AG09319 (cell line): Measurements from ENCODE around the gene GUCA1C.

ENCODE experiments used
- DNase-seq: peaks from one replicate; pipeline ENCODE4 v3.0.0-alpha.2; 2010; ENCODE audit warnings: low read depth; ENCODE audit errors: extremely low read depth
- TF ChIP-seq, protein P1 (sequence below): IDR thresholded peaks from 2 replicates; pipeline ENCODE4 v1.5.1; 2011; ENCODE audit warnings: low read depth, mild to moderate bottlenecking, inconsistent platforms, low read length, moderate library complexity

GUCA1C gene

GRCh38 chr3:108940568-108941263 is 13.0 kb downstream of the GUCA1C start:
- TF ChIP-seq, protein P1, sequence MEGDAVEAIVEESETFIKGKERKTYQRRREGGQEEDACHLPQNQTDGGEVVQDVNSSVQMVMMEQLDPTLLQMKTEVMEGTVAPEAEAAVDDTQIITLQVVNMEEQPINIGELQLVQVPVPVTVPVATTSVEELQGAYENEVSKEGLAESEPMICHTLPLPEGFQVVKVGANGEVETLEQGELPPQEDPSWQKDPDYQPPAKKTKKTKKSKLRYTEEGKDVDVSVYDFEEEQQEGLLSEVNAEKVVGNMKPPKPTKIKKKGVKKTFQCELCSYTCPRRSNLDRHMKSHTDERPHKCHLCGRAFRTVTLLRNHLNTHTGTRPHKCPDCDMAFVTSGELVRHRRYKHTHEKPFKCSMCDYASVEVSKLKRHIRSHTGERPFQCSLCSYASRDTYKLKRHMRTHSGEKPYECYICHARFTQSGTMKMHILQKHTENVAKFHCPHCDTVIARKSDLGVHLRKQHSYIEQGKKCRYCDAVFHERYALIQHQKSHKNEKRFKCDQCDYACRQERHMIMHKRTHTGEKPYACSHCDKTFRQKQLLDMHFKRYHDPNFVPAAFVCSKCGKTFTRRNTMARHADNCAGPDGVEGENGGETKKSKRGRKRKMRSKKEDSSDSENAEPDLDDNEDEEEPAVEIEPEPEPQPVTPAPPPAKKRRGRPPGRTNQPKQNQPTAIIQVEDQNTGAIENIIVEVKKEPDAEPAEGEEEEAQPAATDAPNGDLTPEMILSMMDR, result no peak

DNA sequence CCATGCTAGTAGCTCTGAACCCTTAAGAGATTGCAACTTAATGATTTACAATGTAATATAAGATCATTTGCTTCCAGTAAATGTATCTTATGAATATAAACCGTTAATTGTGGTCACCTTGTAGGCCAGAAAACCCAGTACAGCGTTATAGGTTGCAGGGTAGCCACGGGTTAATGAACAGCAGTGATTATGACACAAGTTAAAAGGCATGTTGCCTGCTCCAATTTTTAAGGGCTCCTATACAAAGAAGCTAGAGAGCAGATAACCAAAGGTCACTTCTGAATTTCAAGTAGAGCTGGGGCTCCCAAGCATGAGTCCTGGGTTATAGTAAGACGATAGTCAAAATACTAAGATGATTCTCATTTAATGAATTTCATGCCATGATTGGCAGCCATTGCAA is 13.5 kb downstream of the GUCA1C start:
- TF ChIP-seq, protein P1, result no peak
- DNase-seq, result no peak

More at GRCh38 chr3:108940568-108941263, 13.0 kb downstream of the GUCA1C start:
- no peak for DNase-seq

DNA sequence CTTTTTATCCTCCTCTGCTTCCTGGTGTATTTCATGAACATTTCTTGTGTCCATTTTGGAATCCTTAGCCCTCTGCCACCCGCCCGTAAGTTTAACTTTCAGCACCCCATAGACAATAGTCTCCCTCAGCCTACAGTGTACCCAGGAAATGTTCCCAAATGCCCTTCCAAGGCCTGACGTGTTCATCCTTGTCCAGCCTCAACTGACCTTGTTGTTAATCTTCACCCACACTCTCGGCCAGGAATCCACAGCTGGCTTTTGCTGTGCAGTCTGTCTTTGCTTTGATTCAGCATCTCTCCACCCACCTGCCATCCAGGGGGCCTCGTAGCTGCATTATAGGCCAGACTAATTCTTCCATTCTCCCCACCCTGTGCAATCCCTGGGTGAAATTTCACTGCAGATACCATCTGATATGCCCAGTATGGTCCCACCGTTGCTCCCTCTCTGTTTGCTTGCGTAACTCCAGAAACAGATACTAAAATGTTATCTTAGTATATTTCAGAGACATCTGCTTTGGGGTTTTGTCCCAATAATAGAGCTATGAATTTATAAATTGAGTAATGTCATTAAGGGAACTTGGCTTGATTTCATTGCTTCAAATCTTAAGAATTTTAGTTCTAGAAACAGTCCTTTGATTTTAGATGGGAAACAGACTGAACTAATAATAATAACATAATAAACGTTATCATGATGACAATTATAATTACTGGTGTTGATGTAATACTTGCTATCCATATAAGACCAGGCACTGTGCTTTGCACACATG is 16.6 kb downstream of the GUCA1C start:
- DNase-seq, result no peak
- TF ChIP-seq, protein P1, result no peak

DNA sequence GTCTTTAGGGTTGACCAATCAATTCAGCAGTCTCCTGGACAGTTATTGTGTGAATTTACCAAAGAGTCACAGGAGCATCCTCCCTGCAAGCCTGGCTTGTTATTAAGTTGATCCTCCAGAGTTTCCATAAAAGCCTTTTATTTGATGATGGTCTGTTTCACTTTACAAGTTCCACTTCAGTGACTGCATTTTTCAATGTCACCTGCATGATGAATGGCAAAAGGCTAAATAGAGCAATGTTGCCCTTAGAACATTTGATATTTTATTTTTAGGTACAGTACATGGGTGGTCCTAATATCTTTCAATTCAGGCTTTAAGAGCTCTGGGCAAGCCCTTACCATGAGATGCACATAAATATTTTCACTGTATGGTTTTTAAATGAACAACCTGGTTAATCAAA is 22.6 kb downstream of the GUCA1C start:
- no peak for DNase-seq
- TF ChIP-seq, protein P1, result no peak

DNA sequence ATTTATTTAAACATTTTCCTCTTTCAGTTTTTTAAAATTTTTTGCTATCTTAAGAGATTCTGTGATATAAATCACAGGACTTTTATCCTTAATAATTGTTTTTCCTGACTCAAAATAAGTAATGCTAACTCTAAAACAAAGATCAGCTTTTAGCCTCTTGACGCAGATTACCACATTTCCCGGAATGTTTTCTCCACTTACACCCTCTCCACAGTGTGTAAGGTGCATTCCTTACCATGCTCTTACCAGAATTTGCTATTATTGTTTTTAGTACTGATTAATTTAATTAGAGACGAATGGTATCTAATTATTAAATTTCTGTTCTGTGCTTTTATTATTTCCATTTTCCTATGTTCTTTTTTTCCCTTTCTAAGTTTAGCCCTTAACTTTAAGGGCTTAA is 34.8 kb downstream of the GUCA1C start:
- no peak for DNase-seq
- TF ChIP-seq, protein P1, result no peak

GRCh38 chr3:108914774-108915641 is 38.7 kb downstream of the GUCA1C start:
- TF ChIP-seq, protein P1, result peak; percentile 88
- DNase-seq, result peak; percentile 3

- no peak for DNase-seq
- TF ChIP-seq, protein P1, result no peak
These were observed 43.9 kb downstream of the GUCA1C start for GRCh38 chr3:108909799-108910198.
